Measurements from ENCODE around the gene HINFP.
"Not testable (repeated sequence)": the region's sequence is repeated elsewhere in the genome, so short reads cannot be mapped to it uniquely, and the experiment has no call there.

The HINFP gene

DNA sequence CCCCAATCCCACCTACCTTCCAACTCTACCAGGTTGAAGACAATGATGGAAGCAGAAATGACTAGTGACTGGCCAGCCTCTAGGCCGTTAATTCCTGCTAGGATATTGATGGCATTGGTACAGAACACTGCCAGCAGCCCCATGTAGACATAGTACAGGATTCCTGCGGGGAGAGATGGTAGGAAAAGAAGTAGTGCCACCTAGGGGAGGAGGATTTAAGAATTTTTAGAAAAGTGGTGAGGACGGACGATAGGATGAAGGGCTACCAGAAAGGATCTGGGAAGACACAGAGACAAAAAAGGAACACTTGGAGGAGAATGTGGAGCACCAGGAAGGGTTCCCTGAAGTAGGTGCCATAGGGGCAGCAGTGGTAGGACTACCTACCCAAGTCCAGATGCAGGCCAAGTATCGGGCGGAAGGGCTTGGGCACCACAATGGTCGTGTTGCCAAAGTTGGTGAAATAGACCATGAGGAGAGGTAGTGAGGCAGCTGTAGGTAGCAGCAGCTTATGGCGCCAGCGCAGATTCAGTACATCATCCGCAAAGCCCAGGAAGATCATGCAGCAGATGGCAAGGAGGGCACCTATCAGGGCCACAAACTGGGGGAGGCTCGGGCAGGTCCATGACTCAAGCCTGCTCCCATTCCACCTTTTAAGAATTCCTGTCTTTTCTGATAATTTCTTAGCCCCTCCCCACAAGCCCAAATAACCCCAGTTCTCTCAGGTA lies 21.0 kb upstream of the HINFP start:
- no peak for DNase-seq

GRCh38 chr11:119100994-119101758 lies 20.2 kb upstream of the HINFP start:
- no peak for DNase-seq

DNA sequence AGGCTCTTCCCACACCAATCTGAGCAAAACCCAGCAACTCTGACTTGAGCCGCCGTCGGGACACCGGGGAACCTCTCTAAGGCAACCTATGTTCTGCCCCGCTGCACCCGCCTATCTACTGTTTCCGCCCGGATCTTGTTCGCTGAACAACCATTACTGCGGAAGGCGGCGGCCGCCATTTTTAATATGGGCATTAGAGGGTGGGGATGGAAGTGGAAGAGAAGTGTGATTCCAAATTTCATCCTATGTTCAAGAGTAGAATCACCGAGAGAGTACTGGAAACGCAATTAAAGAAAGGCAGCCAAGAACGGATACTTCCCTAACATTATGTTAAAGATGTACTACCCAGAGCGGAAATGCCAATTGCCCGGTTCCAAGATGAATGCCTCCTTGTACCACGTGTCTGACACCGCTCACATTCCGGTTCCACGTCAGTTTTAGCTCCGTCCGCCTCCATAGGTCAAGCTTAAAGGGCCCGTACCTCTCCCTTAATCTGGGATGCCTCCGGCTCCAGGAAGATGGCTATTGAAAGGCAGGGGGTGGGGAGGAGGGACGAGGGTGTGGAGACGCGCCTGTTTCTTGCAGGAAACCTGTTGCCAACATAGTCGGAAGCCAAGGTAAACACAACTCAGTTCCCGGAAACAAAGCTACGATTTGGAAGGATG lies 19.5 kb upstream of the HINFP start, which contains the start of gene DPAGT1:
DPAGT1 (minus strand) TSS at position 95 of the 665 bp plus-strand sequence. CDS start 198 bp downstream, outside the sequence.
- DNase-seq: peak; percentile 72

GRCh38 chr11:119103161-119103664 lies 18.2 kb upstream of the HINFP start:
- DNase-seq: not testable (repeated sequence)

- no peak for DNase-seq
These were observed 17.6 kb upstream of the HINFP start for GRCh38 chr11:119103793-119104192.

- DNase-seq: peak; percentile 87
These were observed 14.5 kb upstream of the HINFP start, which contains the start of gene C2CD2L for GRCh38 chr11:119106564-119107537. TSS of gene C2CD2L (plus strand) at chr11:119107344. CDS start at chr11:119107742, 398 bp downstream.

GRCh38 chr11:119107538-119108145 lies 13.7 kb upstream of the HINFP start:
- DNase-seq: no peak

- DNase-seq: no peak
These were observed 13.1 kb upstream of the HINFP start for GRCh38 chr11:119108146-119108856.

GRCh38 chr11:119108857-119109221 lies 12.5 kb upstream of the HINFP start:
- no peak for DNase-seq

GRCh38 chr11:119109843-119110242 lies 11.5 kb upstream of the HINFP start:
- DNase-seq: no peak

DNA sequence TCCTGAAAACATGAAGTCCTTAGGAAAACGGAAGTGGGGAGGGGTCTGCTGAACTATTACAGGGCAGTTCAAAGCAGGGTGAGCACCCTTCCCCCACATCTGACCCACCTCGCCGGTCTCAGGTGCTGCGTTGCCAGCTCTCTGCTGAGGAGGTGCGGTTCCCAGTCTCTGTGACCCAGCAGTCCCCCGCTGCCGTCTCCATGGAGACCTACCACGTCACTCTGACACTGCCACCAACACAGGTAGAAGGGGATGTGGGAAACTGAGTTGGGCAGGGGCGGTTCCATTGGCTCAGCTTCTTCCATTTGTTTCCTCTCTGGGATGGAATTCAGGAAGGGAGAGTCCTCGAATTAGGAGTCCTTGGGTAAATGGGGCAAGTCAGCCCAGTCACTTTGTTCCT lies 10.9 kb upstream of the HINFP start:
- DNase-seq: no peak

DNA sequence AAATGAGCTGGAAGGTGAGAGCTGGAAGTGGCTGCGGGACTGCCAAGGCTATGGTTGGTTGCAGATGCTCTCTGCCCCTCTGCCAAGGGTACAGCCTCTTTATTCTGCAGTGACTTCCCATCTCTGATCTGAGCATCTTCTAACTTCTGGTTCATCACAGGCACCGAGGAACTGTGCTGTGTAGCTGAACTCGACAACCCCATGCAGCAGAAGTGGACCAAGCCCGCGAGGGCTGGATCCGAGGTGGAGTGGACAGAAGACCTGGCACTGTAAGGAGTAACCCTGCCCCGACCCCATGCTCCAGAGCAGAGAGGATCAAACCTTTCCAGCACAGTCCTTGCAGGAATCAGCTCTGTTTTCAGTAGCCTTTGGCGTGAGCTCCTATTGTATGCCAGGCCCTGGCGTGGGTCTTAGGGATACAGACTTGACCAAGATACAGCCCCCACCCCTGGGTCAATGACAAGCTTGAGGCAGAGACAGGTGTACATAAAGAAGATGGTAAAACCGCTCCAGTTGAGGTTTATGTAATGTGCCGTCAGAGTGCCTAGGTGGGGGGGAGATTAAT lies 9.9 kb upstream of the HINFP start:
- DNase-seq: no peak

DNA sequence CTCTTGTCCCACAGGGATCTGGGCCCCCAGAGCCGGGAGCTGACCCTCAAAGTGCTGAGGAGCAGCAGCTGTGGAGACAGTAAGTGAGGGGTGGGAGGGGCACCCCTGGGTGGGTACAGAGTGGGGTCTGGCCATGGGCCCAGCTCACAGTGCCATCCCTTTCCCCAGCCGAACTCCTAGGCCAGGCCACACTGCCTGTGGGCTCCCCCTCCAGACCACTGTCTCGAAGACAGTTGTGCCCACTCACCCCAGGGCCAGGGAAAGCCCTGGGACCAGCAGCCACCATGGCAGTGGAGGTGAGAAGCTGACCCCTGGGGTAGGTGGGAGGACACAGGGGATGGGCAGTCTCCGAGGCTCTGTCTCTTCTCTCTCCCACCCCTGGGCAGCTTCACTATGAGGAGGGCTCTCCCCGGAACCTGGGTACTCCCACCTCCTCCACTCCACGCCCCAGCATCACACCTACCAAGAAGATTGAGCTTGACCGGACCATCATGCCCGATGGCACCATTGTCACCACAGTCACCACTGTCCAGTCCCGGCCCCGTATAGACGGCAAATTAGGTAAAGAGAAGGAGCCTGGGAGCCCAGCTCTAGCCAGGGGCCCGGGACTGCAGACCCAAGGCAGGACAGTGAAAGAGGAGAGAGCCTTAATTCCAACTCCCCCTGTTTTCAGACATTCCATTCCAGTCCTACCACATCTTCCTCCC lies 8.9 kb upstream of the HINFP start:
- no peak for DNase-seq

- no peak for DNase-seq
These were observed 7.7 kb upstream of the HINFP start for GRCh38 chr11:119113716-119114115.

GRCh38 chr11:119114351-119114750 lies 7.0 kb upstream of the HINFP start:
- DNase-seq: no peak

- DNase-seq: no peak
These were observed 5.7 kb upstream of the HINFP start for GRCh38 chr11:119115484-119116234.

DNA sequence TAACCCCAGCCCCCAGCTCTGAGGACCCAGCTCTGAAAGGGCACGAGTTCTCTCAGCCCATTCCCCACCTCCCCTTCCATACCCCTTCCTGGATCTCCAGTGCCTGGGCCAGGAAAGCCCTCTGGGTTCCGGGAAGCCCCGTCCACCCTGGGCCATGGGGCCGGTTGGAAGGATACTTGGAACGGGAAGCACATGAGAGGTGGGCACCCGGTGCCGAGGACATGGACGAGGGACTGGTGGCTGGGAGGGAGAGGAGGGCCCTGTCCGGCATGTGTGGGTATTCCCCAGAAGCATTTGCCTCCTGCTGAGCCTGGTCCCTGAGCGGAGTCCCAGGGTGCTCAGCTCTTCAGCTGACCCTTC lies 5.2 kb upstream of the HINFP start:
- DNase-seq: no peak

GRCh38 chr11:119116601-119117000 lies 4.8 kb upstream of the HINFP start:
- DNase-seq: no peak

GRCh38 chr11:119117004-119117706 lies 4.2 kb upstream of the HINFP start:
- DNase-seq: no peak

Measured in effector CD8-positive, alpha-beta T cell (primary cell).